GM11168 (cell line): ENCODE data around the gene COL6A1.

Experiments
- in situ Hi-C: fragments of 300-500 bp; cut with MboI; formaldehyde crosslinking; loops from one replicate; pipeline ENCODE4 v1.12.0; 2022; ENCODE audit warnings: low sequenced_read_pairs; ENCODE audit not compliant: unreplicated experiment

The COL6A1 gene

GRCh38 chr21:46021978-46022544, 40.5 kb downstream of the COL6A1 start:
- in situ Hi-C loops = no loop called here

DNA sequence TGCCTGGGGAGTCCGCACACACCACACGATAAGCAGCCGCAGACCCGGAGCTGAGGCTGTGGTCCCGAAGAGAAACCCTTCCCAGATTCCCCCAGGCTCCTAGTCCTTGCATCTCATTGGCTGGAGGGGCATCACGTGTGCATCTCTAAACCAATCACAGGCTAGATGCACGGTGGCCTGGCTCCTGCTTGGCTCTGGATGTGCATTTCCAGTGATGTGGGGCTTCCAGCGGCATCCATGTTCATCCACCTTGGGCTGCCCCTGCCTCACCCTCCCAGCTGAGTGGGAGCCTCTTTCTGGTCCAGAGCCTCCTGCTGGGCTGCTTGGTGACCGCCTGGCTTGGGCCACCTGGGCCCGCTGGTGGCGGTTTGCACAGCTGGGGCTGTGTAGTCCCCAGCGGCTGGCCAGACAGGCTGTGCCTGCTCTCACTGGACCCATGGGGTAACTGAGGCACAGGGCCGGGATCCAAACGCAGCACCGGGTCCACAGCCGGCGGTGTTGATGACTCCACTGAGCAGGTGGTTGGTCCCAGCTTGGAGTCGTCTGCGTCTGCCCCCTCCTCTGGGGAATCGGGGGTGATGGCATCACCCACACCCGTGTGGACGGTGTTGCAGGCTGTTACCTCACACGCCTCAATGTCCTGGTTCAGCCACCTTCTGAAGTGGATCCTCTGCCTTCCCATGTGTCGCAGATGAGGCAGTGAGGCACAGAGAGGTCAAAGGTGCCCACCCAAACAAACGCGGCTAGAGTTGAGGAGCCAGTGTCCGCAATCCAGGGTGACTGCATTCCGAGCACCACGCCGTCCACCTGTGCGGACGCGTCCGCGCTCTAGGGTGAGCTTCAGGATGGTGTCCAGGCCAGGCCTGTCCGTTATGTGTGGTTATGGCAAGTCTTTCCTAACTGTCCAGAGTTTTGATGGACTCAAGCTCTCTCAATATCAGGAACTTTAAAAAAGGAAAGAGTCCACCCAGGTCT, 41.3 kb downstream of the COL6A1 start:
- in situ Hi-C loops = no loop called here

DNA sequence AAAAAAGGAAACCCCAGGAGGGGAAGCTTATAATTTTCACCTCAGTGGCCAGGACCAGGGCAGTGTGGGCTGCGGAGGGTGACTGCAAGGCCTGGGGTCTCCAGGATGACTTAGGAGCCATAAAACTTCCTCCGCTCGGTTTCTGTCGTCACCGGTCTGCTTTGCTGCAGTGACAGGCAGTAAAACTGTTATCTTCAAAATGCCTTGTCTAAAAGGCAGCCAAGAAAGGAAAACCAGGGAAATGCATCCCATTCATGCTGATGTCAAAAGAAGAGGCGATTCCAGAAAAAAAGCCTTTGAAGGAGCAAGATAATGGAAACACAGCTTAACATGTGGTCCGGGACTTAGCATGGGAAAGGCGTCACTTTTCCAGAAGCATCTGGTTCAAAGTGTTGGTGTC, 42.0 kb downstream of the COL6A1 start:
- in situ Hi-C loops = no loop called here

- in situ Hi-C loops = no loop called here
Observed at GRCh38 chr21:46024141-46024540, 42.6 kb downstream of the COL6A1 start.

DNA sequence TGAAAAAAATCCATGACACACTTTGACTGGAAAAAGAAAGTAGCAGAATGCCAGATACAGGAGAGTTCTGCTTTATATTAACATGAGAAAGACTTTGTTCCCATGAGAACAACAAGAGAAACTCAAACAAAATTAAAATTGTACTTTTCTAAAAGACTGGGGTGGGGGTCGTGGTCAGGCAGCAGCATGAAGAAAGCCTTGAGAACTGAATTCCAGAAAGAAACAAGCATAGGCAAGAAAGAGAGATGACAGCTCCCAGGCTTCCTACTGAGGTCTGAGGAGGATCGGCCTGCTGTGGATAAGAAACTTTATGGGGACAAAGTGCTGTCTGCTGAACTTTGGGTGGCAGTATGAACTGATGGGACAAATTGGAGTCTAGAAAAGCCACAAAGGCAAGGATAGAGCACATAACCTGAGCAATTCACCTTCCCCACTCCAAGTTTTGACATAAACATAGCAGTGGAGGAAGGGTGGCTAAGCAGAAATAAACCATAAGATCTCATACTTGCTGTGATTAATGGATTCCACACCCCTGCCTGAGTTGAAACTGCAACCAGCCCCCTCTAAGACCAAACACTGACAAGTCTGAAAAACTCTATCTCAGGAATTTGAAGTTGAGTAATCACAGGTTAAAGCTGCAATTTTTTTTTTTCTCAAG, 43.7 kb downstream of the COL6A1 start:
- in situ Hi-C loops = no loop called here

DNA sequence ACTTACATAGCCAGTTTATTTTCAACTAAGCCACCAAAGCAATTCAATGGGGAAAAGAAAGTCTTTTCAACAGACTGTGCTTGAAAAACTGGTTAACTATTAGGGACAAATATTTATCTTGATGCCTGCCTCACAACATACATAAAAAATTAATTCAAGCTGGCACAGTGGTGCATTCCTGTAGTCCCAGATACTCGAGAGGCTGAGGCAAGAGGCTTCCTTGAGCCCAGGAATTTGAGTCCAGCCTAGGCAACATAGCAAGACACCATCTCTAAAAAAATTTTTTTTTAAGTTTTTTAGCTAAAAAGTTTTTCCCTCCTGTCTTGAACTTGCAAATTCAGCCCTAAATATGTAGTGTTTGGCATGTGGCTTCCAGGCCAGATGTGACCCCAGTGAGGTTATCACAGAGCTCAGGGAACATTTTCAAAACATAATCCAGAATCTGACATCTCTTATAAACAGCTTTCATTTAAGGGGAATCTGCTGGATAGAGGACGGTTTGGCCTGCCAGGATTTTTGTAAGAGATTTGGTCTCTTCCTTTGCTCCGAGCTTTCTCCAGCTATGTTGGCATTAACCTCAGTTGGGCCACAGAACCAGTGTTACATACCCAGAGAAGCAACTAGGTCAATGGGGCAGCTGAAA, 46.4 kb downstream of the COL6A1 start:
- in situ Hi-C loops = no loop called here

- in situ Hi-C loops = no loop called here
Observed at GRCh38 chr21:46028573-46029091, 47.1 kb downstream of the COL6A1 start.

DNA sequence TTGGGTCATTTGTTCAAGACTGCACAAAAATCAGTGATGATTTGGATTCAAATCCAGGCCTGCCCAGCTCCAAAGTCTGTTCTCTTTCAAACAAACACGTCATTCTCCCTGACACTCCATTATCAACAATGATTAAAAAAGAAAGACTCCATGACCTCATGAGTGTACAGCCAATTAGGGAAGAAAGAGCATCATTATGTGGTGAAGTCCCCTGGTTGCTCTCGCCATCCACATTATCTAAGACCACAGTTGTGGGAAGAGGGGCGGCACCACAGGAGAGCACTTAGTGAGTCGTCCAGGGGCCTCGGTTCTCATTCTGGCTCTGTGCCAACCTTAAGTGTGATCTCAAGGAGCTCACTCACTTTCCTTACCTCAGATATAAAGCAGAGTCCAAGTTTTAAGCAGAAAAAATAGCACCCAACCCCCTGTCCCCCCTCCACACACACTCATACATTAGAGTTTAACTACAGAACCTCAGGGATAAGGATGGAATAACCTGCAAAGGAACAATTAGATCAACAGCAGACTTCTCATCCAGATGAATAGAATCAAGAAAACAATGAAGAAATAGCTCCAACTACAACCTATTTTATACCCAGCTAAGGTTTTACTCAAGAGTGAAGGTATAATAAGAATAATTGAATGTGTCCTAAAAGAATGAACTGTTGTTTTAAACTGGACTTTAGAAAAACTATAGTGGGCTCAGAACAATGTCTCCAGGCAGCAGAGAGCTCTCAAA, 47.8 kb downstream of the COL6A1 start:
- in situ Hi-C loops = no loop called here

- in situ Hi-C loops = no loop called here
Observed at GRCh38 chr21:46031484-46031883, 49.9 kb downstream of the COL6A1 start.

- in situ Hi-C loops = no loop called here
Observed at GRCh38 chr21:46032100-46032499, 50.5 kb downstream of the COL6A1 start.

DNA sequence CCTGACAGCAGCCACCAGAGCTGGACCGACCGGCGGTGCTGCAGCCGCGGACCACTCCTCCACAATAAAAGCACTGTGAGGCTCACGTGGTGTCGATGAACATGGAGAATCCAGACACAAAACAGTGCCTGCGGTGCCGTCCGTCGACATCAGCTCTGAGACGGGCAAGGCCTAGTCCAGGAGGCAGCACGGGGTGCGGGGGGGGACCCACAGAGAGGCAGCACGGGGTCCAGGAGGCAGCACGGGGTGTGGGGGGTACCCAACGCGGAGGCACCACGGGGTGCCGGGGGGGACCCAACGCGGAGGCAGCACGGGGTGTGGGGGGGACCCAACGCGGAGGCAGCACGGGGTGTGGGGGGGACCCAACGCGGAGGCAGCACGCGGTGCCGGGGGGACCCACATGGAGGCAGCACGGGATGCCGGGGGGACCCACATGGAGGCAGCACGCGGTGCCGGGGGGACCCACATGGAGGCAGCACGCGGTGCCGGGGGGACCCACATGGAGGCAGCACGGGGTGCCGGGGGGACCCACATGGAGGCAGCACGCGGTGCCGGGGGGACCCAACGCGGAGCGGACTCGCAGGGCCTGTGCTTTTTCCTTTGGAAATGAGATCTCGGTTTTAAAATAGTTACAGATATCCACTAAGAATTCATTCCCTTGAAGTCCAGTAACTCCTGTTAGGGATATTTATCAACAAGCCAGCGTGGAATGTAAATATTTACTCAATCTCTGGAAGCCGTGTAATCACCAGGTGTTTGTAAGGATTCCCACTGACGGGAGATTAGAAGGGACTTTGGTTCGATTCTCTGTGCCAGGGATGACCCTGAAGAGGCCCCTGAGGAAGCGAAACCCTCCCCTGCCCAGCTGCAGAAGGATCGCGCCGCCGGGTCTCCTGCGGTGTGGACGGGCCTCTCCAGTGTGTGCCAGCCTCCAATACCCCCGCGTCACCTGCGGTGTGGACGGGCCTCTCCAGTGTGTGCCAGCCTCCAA, 52.1 kb downstream of the COL6A1 start:
- in situ Hi-C loops = no loop called here

- in situ Hi-C loops = no loop called here
Observed at GRCh38 chr21:46035809-46036695, 54.5 kb downstream of the COL6A1 start.

- in situ Hi-C loops = no loop called here
Observed at GRCh38 chr21:46036696-46037330, 55.2 kb downstream of the COL6A1 start.

DNA sequence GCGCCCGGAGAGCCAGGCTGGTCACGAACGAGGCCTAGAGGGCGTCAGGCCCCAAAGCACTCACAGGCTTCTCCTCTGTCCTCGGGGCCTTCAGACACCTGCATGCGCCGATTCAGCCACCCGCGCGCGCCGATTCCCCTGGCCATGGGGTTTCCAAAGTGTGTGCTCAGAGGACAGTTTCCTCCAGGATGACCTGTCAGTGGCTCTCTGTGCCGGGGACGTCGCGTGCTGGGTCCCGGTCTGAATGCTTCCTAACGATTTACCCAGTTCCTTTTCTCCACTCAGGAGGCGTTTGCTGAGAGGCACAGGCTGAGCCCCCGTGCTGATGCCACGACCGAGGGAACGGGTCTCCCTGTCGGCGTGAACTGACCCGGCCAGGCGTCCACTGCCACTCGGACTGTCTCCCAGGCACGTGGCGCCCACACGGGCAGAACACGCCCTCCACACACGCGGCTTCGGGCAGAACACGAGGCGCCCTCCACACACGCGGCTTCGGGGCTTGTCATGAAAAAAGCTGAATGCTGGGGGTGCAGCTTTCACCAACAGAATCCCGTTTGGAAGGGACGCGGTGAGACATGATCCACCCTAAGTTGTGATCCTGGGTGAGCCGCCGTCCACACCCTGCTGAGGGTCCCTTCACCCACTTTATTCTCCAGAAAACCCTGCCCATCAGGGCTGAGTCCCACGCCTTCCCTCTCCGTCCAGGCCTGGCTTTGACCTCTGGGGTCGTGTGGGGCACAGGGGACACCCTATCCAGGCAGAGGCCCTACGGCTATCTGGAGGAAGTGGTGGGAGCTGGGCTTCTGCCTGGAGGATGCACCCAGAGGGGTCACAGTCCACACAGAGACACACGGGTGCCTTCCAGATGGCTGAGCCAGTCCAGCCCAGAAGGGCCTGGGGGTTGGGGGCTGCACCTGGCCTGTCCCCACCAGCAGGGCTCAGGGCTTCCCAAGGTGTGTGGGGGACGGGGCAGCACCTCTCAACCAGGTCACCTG, 56.1 kb downstream of the COL6A1 start:
- in situ Hi-C loops = no loop called here

GRCh38 chr21:46038341-46038829, 56.8 kb downstream of the COL6A1 start:
- in situ Hi-C loops = no loop called here

GRCh38 chr21:46038871-46039397, 57.4 kb downstream of the COL6A1 start:
- in situ Hi-C loops = no loop called here
